GM12878 (cell line): ENCODE results near the gene GCNT2. TPM values are rescaled to one million over a fixed set of nuclear protein-coding genes. Genes with fewer than 3 reads are reported as not detected.

Source experiments
- ATAC-seq: fragments of 200-7000 bp; cut with Tn5 transposase; 3 replicates; pipeline ENCODE4 v1.9.1; 2020; ENCODE audit warnings: mild to moderate bottlenecking, moderate library complexity
- BruUV-seq: library from RNA; stranded (reverse); fragments of 400-500 nt; replicated peaks from 2 replicates; lab custom pipeline; 2021; lab: Mats Ljungman, UMichigan
- CTCF ChIA-PET: fragments of 300-600 bp; sonication (Branson Sonifier 250); formaldehyde crosslinking; extraction: SDS; loops from one replicate; lab custom pipeline; 2021; ENCODE audit warnings: inconsistent platforms; lab: Yijun Ruan, JAX
- POLR2A ChIA-PET: fragments of 350-600 bp; formaldehyde crosslinking; extraction: SDS; loops from one replicate; lab custom pipeline; 2021; ENCODE audit warnings: inconsistent platforms; lab: Charles Lee
- RAD21 ChIA-PET: fragments of 300-600 bp; sonication (Branson Sonifier 250); formaldehyde crosslinking; loops from one replicate; lab custom pipeline; 2023; ENCODE audit warnings: antibody characterized with exemption; ENCODE audit not compliant: unreplicated experiment; lab: Charles Lee
- SMC1A ChIA-PET: fragments of 300-600 bp; sonication (Branson Sonifier 250); formaldehyde crosslinking; loops from one replicate; lab custom pipeline; 2023; ENCODE audit not compliant: unreplicated experiment, uncharacterized antibody; lab: Charles Lee
- DNase-seq: peaks from one replicate; pipeline ENCODE4 v3.0.0-alpha.2; 2011; ENCODE audit warnings: low read depth, low spot score
- FAIRE-seq: peaks from 3 replicates; lab custom pipeline; 2011; peaks lifted over from hg19 to GRCh38; lab: Jason Lieb, UNC
- H2AFZ ChIP-seq: 2 replicates; pipeline ENCODE4 v1.6.0; 2011; ENCODE audit warnings: low read depth, low read length, control low read depth; ENCODE audit not compliant: control insufficient read depth
- H3K27ac ChIP-seq: 2 replicates; pipeline ENCODE4 v1.5.1; 2011; ENCODE audit warnings: control low read depth; ENCODE audit not compliant: control insufficient read depth, insufficient read depth
- H3K27me3 ChIP-seq, 2 experiments: replicated peaks in 1 of 2; 2 replicates each; pipeline versions ENCODE4 v1.6.0 to v1.6.1; 2011; ENCODE audit warnings: low read length in 1 of 2; ENCODE audit not compliant: control insufficient read depth in 2 of 2, insufficient read depth in 2 of 2
- H3K36me3 ChIP-seq, 2 experiments: 2 replicates each; pipeline ENCODE4 v1.5.1; 2011; ENCODE audit warnings: low read length in 1 of 2; ENCODE audit not compliant: control insufficient read depth in 2 of 2, insufficient read depth in 2 of 2
- H3K4me1 ChIP-seq: 2 replicates; pipeline ENCODE4 v1.6.1; 2011; ENCODE audit warnings: mild to moderate bottlenecking, low read length, moderate library complexity, mixed read lengths; ENCODE audit not compliant: control insufficient read depth, insufficient read depth
- H3K4me2 ChIP-seq: 2 replicates; pipeline ENCODE4 v1.6.0; 2011; ENCODE audit warnings: control low read depth; ENCODE audit not compliant: control insufficient read depth, insufficient read depth
- H3K4me3 ChIP-seq: fragments of 200-600 bp; sonication (generic); 2 replicates; pipeline ENCODE4 v1.5.1; 2016
- H3K79me2 ChIP-seq: 2 replicates; pipeline ENCODE4 v1.6.0; 2011; ENCODE audit warnings: low read length; ENCODE audit not compliant: control insufficient read depth, insufficient read depth
- H3K9ac ChIP-seq: 2 replicates; pipeline ENCODE4 v1.8.0; 2011; ENCODE audit warnings: low read length, control low read depth, mixed read lengths; ENCODE audit not compliant: control insufficient read depth, insufficient read depth
- H3K9me3 ChIP-seq: replicated peaks from 3 replicates; pipeline ENCODE4 v1.5.1; 2011; ENCODE audit warnings: mild to moderate bottlenecking, low read length; ENCODE audit not compliant: control insufficient read depth, insufficient read depth
- H4K20me1 ChIP-seq: 2 replicates; pipeline ENCODE4 v1.6.0; 2011; ENCODE audit not compliant: control insufficient read depth, insufficient read depth
- ATF2 ChIP-seq: IDR thresholded peaks from 2 replicates; pipeline ENCODE4 v1.6.1; 2012; ENCODE audit warnings: low read length, inconsistent platforms
- CBX3 ChIP-seq: fragments of 200-600 bp; sonication (generic); IDR thresholded peaks from 2 replicates; pipeline ENCODE4 v1.6.1; 2016; ENCODE audit warnings: low read depth, borderline replicate concordance
- JUNB ChIP-seq: IDR thresholded peaks from 2 replicates; pipeline ENCODE4 v1.6.1; 2016; ENCODE audit warnings: antibody characterized with exemption, mild to moderate bottlenecking
- LARP7 ChIP-seq: fragments of 450-650 bp; IDR thresholded peaks from 2 replicates; pipeline ENCODE4 v1.6.1; 2017; ENCODE audit warnings: mild to moderate bottlenecking
- MEF2A ChIP-seq: IDR thresholded peaks from 2 replicates; pipeline ENCODE4 v1.6.1; 2011; ENCODE audit warnings: low read depth, mild to moderate bottlenecking, low read length, moderate library complexity; ENCODE audit not compliant: insufficient read depth
- MEF2B ChIP-seq: fragments of 450-650 bp; IDR thresholded peaks from 2 replicates; pipeline ENCODE4 v1.6.1; 2018; ENCODE audit warnings: mild to moderate bottlenecking, moderate library complexity; ENCODE audit not compliant: partially characterized antibody, poor library complexity, severe bottlenecking
- PML ChIP-seq: IDR thresholded peaks from 2 replicates; pipeline ENCODE4 v1.6.1; 2012; ENCODE audit warnings: low read length, inconsistent platforms
- RBBP5 ChIP-seq: fragments of 200-600 bp; sonication (generic); conservative IDR thresholded peaks from 2 replicates; pipeline ENCODE4 v1.6.1; 2016
- RELA ChIP-seq: fragments of 450-650 bp; IDR thresholded peaks from 2 replicates; pipeline ENCODE4 v1.8.0; 2014; ENCODE audit warnings: borderline replicate concordance; ENCODE audit not compliant: partially characterized antibody
- SP1 ChIP-seq: IDR thresholded peaks from one replicate; pipeline ENCODE4 v1.6.1; 2011; ENCODE audit warnings: low read depth, low read length
- SUPT20H ChIP-seq: IDR thresholded peaks from 2 replicates; pipeline ENCODE4 v1.6.1; 2011; ENCODE audit warnings: low read depth, mild to moderate bottlenecking, low read length, moderate library complexity, borderline replicate concordance; ENCODE audit not compliant: control insufficient read depth
- ZNF622 ChIP-seq: fragments of 450-650 bp; IDR thresholded peaks from 2 replicates; pipeline ENCODE4 v1.6.1; 2017; ENCODE audit warnings: mild to moderate bottlenecking, inconsistent platforms
- ZSCAN29 ChIP-seq: fragments of 450-650 bp; IDR thresholded peaks from 2 replicates; pipeline ENCODE4 v1.6.1; 2017; ENCODE audit warnings: mild to moderate bottlenecking, moderate library complexity
- WGBS: methylation state at CpG from one replicate; pipeline ENCODE4 v1.1.6; 2016; ENCODE audit warnings: low lambda C conversion rate; ENCODE audit not compliant: insufficient replicate concordance, insufficient coverage; ENCODE audit errors: missing lambda C conversion rate; 5-methylcytosine and 5-hydroxymethylcytosine counted together
- in situ Hi-C: fragments of 300-500 bp; cut with MboI; formaldehyde crosslinking; loops from 9 replicates; pipeline ENCODE4 v1.14.3; 2018; ENCODE audit warnings: mixed read lengths
- intact Hi-C: fragments of 100-400 bp; cut with micrococcal nuclease; formaldehyde crosslinking; loops from one replicate; pipeline ENCODE4 v1.14.2; 2022; ENCODE audit not compliant: unreplicated experiment
- polyA plus RNA-seq, 11 experiments: library from polyadenylated mRNA; depleted of rRNA in 4 of 11; unstranded in 6 of 11; stranded (reverse) in 5 of 11; fragments of >200 nt; fragmentation: Nextera tagmentation in 4 of 11; fragmentation: Illumina TruSeq in 1 of 11; extraction: Ambion mirVana in 4 of 11; extraction: Trizol in 1 of 11; gene quantifications; 1 replicate in 1 of 11; 2 replicates in 10 of 11; pipeline versions ENCODE4 v1.2.1 to v1.2.3, GENCODE V29; 2011 to 2016; ENCODE audit warnings: inconsistent platforms in 2 of 11, missing spikeins in 2 of 11, low read depth in 1 of 11
- total RNA-seq, 4 experiments: library from RNA; depleted of rRNA in 3 of 4; stranded (reverse); fragments of >200 nt in 3 of 4; fragmentation: Illumina TruSeq in 1 of 4; extraction: Trizol in 1 of 4; gene quantifications; 2 replicates each; pipeline versions ENCODE4 v1.2.1 to v1.2.3, GENCODE V29; 2013 to 2021
- TF ChIP-seq, protein P1 (sequence below), 3 experiments: IDR thresholded peaks in 2 of 3; conservative IDR thresholded peaks in 1 of 3; 2 replicates each; pipeline ENCODE4 v1.5.1; 2011; ENCODE audit warnings: low read depth in 3 of 3, low read length in 3 of 3, mild to moderate bottlenecking in 3 of 3, control low read depth in 2 of 3, moderate library complexity in 2 of 3, inconsistent platforms in 1 of 3, mixed read lengths in 1 of 3; ENCODE audit not compliant: control insufficient read depth in 2 of 3, insufficient read depth in 1 of 3; ENCODE audit errors: extremely low read depth in 1 of 3
- TF ChIP-seq, protein P2 (sequence below): IDR thresholded peaks from 2 replicates; pipeline ENCODE4 v1.6.1; 2012; ENCODE audit warnings: low read depth, low read length, improper control_type of control experiment
- TF ChIP-seq, protein P3 (sequence below): fragments of 150-350 bp; IDR thresholded peaks from 2 replicates; pipeline ENCODE4 v1.6.1; 2016; ENCODE audit warnings: low read depth, low read length

GCNT2 gene
- total and polyA plus RNA-seq, 10 of the 15 experiments (the other 5 are each of a cell fraction or from before 2014, with no cell fraction given) = 5.0 to 21.6 (median 11.9) TPM

DNA sequence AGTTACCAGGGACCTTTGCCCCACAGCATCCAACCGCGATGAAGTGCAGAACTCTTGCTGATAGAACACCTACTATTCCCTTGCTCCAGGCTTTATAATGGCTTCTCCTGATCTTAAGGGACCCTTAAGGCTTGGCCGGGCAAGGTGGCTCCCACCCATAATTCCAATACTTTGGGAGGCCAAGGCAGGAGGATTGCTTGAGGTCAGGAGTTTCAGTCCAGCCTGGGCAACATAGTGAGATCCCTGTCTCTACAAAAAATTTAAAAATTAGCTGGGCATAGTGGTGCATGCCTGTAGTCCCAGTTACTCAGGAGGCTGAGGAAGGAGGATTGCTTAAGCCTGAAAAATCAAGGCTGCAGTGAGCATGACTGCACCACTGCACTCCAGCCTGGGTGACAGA is 68.8 kb downstream of the GCNT2 start:
- RAD21 ChIA-PET = no interaction called here
- peaks cover 6% of the 10 kb centered on the region for H3K79me2 ChIP-seq
- TF ChIP-seq LARP7 (no peak), JUNB (no peak), ZSCAN29 (no peak), MEF2A (no peak), PML (no peak), SUPT20H (no peak), RELA (no peak), RBBP5 (no peak), ZNF622 (no peak), MEF2B (no peak), SP1 (no peak), ATF2 (no peak), CBX3 (no peak)
- TF ChIP-seq, protein P1, sequence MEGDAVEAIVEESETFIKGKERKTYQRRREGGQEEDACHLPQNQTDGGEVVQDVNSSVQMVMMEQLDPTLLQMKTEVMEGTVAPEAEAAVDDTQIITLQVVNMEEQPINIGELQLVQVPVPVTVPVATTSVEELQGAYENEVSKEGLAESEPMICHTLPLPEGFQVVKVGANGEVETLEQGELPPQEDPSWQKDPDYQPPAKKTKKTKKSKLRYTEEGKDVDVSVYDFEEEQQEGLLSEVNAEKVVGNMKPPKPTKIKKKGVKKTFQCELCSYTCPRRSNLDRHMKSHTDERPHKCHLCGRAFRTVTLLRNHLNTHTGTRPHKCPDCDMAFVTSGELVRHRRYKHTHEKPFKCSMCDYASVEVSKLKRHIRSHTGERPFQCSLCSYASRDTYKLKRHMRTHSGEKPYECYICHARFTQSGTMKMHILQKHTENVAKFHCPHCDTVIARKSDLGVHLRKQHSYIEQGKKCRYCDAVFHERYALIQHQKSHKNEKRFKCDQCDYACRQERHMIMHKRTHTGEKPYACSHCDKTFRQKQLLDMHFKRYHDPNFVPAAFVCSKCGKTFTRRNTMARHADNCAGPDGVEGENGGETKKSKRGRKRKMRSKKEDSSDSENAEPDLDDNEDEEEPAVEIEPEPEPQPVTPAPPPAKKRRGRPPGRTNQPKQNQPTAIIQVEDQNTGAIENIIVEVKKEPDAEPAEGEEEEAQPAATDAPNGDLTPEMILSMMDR (IDR thresholded peaks at IDR 0.05 in 2 of 3, conservative IDR thresholded peaks at IDR 0.05 in 1 of 3; ENCODE audit: control insufficient read depth in 2 of 3, extremely low read depth in 1 of 3, insufficient read depth in 1 of 3, low read depth in 3 of 3, low read length in 3 of 3) = no peak
- TF ChIP-seq, protein P2, sequence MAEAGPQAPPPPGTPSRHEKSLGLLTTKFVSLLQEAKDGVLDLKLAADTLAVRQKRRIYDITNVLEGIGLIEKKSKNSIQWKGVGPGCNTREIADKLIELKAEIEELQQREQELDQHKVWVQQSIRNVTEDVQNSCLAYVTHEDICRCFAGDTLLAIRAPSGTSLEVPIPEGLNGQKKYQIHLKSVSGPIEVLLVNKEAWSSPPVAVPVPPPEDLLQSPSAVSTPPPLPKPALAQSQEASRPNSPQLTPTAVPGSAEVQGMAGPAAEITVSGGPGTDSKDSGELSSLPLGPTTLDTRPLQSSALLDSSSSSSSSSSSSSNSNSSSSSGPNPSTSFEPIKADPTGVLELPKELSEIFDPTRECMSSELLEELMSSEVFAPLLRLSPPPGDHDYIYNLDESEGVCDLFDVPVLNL = no peak
- TF ChIP-seq, protein P3, sequence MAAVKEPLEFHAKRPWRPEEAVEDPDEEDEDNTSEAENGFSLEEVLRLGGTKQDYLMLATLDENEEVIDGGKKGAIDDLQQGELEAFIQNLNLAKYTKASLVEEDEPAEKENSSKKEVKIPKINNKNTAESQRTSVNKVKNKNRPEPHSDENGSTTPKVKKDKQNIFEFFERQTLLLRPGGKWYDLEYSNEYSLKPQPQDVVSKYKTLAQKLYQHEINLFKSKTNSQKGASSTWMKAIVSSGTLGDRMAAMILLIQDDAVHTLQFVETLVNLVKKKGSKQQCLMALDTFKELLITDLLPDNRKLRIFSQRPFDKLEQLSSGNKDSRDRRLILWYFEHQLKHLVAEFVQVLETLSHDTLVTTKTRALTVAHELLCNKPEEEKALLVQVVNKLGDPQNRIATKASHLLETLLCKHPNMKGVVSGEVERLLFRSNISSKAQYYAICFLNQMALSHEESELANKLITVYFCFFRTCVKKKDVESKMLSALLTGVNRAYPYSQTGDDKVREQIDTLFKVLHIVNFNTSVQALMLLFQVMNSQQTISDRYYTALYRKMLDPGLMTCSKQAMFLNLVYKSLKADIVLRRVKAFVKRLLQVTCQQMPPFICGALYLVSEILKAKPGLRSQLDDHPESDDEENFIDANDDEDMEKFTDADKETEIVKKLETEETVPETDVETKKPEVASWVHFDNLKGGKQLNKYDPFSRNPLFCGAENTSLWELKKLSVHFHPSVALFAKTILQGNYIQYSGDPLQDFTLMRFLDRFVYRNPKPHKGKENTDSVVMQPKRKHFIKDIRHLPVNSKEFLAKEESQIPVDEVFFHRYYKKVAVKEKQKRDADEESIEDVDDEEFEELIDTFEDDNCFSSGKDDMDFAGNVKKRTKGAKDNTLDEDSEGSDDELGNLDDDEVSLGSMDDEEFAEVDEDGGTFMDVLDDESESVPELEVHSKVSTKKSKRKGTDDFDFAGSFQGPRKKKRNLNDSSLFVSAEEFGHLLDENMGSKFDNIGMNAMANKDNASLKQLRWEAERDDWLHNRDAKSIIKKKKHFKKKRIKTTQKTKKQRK = no peak

More for the DNA sequence above, 68.8 kb downstream of the GCNT2 start:
- DNase-seq = no peak
- Histone ChIP-seq H3K9me3 (no peaks in the 10 kb centered on the region), H3K27me3 (no peaks in the 10 kb centered on the region), H2AFZ (no peak overlapping the region), H3K4me1 (no peaks in the 10 kb centered on the region; the same call in 1 of the 2 replicates), H3K36me3 (peaks cover 0 to 4% of the 10 kb centered on the region in 2 experiments; a peak in 2 of 4 replicates), H3K9ac (no peak overlapping the region), H3K27ac (no peak overlapping the region), H3K4me2 (no peak overlapping the region), H3K4me3 (no peak overlapping the region), H4K20me1 (no peaks in the 10 kb centered on the region; the same call in 1 of the 2 replicates)
- 100% methylated on average over 3 of the region's 3 CpGs for WGBS
- in situ Hi-C loops (no loop called here), intact Hi-C loops (no loop called here)
- BruUV-seq = no TSS peak
- ChIA-PET CTCF (no interaction called here), SMC1A (no interaction called here), POLR2A (no interaction called here)
- ATAC-seq = no peak
- FAIRE-seq = no peak
